ENCODE measurements around the gene C1QTNF6.
"Not testable (repeated sequence)": the region's sequence is repeated elsewhere in the genome, so short reads cannot be mapped to it uniquely, and the experiment has no call there.

C1QTNF6 gene

DNA sequence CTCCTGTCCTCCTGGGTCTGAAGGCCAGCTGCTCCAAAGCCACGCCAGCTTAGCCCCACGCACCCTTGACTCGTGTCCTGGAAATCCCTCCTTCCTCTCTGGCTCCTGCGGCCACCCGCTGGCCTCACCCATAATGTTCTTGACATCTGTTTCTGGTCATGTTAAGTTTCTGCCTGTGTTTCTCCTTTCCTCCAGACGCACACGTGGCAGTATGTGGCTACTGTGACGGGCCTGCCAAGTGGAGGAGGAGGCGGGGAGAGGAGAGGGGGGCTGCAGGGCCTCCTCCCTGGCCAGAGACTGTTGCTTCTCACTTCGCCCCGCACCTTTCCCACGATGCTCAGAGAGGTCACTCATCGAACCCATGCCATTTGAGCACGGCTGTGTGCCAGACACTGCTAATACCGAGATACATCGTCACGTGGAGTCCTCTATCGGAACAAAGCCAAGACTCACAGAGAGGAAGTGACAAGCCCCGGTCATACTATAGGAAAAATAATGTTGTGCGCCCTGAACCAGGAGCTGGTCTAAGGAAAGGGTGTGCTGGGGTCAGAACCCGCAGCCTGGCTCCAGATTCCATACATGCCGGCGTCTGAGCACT lies 11.5 kb downstream of the C1QTNF6 start:
- peak; percentile 67 for DNase-seq (ENCODE audit: low spot score)
- in situ Hi-C loops (cut with MboI; ENCODE audit: low sequenced_read_pairs, unreplicated experiment), result no loop called here

DNA sequence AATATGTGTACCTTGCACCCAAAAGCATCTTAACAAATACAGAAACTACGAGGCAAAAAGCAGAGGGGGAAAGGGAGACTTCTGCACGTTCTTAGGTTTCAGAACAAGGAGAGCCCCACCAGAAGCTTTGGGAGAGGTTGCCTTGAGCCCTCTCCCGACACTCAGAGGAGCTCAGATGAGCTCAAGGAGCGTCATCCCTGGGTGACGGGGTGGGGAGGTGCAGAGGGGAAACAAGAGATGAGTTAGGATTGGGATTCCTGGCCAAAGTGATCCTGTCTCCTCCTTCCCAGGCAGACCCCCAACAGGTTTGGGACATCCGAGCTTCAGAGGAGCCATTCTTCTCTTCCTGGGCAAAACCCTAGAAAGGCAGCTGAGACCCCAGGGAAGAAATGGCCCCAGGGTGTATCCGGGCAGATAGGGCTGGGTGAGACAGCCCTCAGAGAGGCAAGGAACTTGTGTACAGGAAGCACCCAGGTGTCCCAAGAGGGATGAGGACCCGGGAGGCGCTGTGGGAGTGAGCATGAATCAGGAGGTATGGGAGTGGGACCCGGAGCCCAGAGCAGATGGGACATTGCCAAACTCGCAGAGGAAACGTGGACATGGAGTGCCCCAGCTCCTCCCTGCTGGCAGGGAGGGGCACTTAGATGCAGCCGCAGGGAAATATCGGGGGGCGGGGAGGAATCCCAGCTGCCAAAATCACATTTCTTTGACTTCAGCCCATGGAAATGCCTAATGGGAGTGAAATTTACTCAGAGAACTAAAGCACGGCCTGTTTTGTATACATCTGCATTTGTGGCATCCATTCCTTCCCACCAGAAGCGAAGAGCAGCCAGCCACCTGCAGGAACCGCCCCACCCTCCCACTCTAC lies 12.4 kb downstream of the C1QTNF6 start:
- TF ChIP-seq, protein P1, sequence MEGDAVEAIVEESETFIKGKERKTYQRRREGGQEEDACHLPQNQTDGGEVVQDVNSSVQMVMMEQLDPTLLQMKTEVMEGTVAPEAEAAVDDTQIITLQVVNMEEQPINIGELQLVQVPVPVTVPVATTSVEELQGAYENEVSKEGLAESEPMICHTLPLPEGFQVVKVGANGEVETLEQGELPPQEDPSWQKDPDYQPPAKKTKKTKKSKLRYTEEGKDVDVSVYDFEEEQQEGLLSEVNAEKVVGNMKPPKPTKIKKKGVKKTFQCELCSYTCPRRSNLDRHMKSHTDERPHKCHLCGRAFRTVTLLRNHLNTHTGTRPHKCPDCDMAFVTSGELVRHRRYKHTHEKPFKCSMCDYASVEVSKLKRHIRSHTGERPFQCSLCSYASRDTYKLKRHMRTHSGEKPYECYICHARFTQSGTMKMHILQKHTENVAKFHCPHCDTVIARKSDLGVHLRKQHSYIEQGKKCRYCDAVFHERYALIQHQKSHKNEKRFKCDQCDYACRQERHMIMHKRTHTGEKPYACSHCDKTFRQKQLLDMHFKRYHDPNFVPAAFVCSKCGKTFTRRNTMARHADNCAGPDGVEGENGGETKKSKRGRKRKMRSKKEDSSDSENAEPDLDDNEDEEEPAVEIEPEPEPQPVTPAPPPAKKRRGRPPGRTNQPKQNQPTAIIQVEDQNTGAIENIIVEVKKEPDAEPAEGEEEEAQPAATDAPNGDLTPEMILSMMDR (IDR thresholded peaks at IDR 0.05; ENCODE audit: borderline replicate concordance, control extremely low read depth, extremely low read depth, insufficient read depth, missing control alignments), result no peak
- no peak for DNase-seq (ENCODE audit: low spot score)
- in situ Hi-C loops (cut with MboI; ENCODE audit: low sequenced_read_pairs, unreplicated experiment), result no loop called here

More for the DNA sequence above, 11.5 kb downstream of the C1QTNF6 start:
- TF ChIP-seq, protein P1 (IDR thresholded peaks at IDR 0.05; ENCODE audit: borderline replicate concordance, control extremely low read depth, extremely low read depth, insufficient read depth, missing control alignments), result no peak

GRCh38 chr22:37174964-37175363 lies 13.1 kb downstream of the C1QTNF6 start:
- in situ Hi-C loops (cut with MboI; ENCODE audit: low sequenced_read_pairs, unreplicated experiment), result no loop called here
- DNase-seq (ENCODE audit: low spot score), result no peak
- TF ChIP-seq, protein P1 (IDR thresholded peaks at IDR 0.05; ENCODE audit: borderline replicate concordance, control extremely low read depth, extremely low read depth, insufficient read depth, missing control alignments), result no peak

DNA sequence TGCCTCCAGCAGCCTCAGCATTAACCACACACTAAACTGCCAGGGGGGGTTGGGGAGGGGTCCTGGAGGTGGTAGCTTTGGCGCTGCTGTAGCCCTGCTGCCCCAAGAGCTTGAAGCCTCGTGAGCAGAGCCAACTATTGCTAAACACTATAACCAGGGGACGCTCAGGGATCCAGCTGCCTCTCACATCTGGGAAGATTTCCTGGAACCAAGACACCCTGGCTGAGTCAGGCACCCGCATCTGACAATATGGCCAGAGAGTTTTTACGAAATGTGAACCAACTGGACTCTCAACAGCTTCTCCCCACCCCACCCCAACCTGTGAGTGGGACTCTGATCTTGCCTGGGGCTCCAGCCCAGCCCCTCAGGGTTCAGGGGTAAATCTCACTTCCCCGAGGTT lies 14.3 kb downstream of the C1QTNF6 start:
- DNase-seq (ENCODE audit: low spot score), result no peak
- in situ Hi-C loops (cut with MboI; ENCODE audit: low sequenced_read_pairs, unreplicated experiment), result no loop called here
- TF ChIP-seq, protein P1 (IDR thresholded peaks at IDR 0.05; ENCODE audit: borderline replicate concordance, control extremely low read depth, extremely low read depth, insufficient read depth, missing control alignments), result no peak

GRCh38 chr22:37172266-37173245 lies 15.5 kb downstream of the C1QTNF6 start:
- no peak for DNase-seq (ENCODE audit: low spot score)
- TF ChIP-seq, protein P1 (IDR thresholded peaks at IDR 0.05; ENCODE audit: borderline replicate concordance, control extremely low read depth, extremely low read depth, insufficient read depth, missing control alignments), result no peak
- in situ Hi-C loops (cut with MboI; ENCODE audit: low sequenced_read_pairs, unreplicated experiment), result no loop called here

- no peak for DNase-seq (ENCODE audit: low spot score)
- in situ Hi-C loops (cut with MboI; ENCODE audit: low sequenced_read_pairs, unreplicated experiment), result no loop called here
- TF ChIP-seq, protein P1 (IDR thresholded peaks at IDR 0.05; ENCODE audit: borderline replicate concordance, control extremely low read depth, extremely low read depth, insufficient read depth, missing control alignments), result no peak
Observed at GRCh38 chr22:37171662-37172061, 16.4 kb downstream of the C1QTNF6 start.

- in situ Hi-C loops (cut with MboI; ENCODE audit: low sequenced_read_pairs, unreplicated experiment); DNase-seq (ENCODE audit: low spot score): not testable (repeated sequence)
Observed at GRCh38 chr22:37170689-37171405, 17.2 kb downstream of the C1QTNF6 start.
